MCF 10A (cell line): ENCODE results near the gene STK17A. TPM values are rescaled to one million over a fixed set of nuclear protein-coding genes. Genes with fewer than 3 reads are reported as not detected.

Source experiments
- BruUV-seq: library from RNA; stranded (reverse); fragments of 400-500 nt; replicated peaks from 2 replicates; lab custom pipeline; 2021; lab: Mats Ljungman, UMichigan
- CTCF ChIA-PET: fragments of 300-600 bp; sonication (Branson Sonifier 250); formaldehyde crosslinking; extraction: SDS; loops from one replicate; lab custom pipeline; 2021; ENCODE audit warnings: antibody characterized with exemption, inconsistent platforms; lab: Yijun Ruan, JAX
- POLR2A ChIA-PET: fragments of 300-600, 350-650 bp; sonication (Branson Sonifier 250); formaldehyde crosslinking; extraction: SDS; loops from one replicate; lab custom pipeline; 2020; ENCODE audit warnings: antibody characterized with exemption, inconsistent platforms; lab: Yijun Ruan, JAX
- DNase-seq: peaks from one replicate; pipeline ENCODE4 v3.0.0-alpha.2; 2018; ENCODE audit not compliant: unreplicated experiment
- H3K27ac Mint-ChIP-seq: one replicate; pipeline ENCODE4 v1.8.0; 2022; ENCODE audit warnings: mild to moderate bottlenecking, low read depth, mixed read lengths; ENCODE audit not compliant: unreplicated experiment
- H3K27me3 Mint-ChIP-seq: one replicate; pipeline ENCODE4 v1.8.0; 2022; ENCODE audit warnings: mixed read lengths; ENCODE audit not compliant: insufficient read depth, unreplicated experiment
- H3K36me3 Mint-ChIP-seq: one replicate; pipeline ENCODE4 v1.8.0; 2022; ENCODE audit warnings: mild to moderate bottlenecking, moderate library complexity, mixed read lengths; ENCODE audit not compliant: insufficient read depth, unreplicated experiment
- H3K4me1 Mint-ChIP-seq: one replicate; pipeline ENCODE4 v1.8.0; 2022; ENCODE audit warnings: mixed read lengths; ENCODE audit not compliant: insufficient read depth, unreplicated experiment
- H3K4me3 Mint-ChIP-seq: one replicate; pipeline ENCODE4 v1.8.0; 2022; ENCODE audit warnings: mild to moderate bottlenecking, moderate library complexity, mixed read lengths; ENCODE audit not compliant: unreplicated experiment
- H3K9me3 Mint-ChIP-seq: one replicate; pipeline ENCODE4 v1.8.0; 2022; ENCODE audit warnings: mixed read lengths; ENCODE audit not compliant: unreplicated experiment
- intact Hi-C: fragments of 100-400 bp; cut with micrococcal nuclease; formaldehyde crosslinking; loops from 2 replicates; pipeline ENCODE4 v1.14.1; 2022
- total RNA-seq: library from RNA; stranded (reverse); gene quantifications from 2 replicates; pipeline ENCODE4 v1.2.3, GENCODE V29; 2022
- TF ChIP-seq, protein P1 (sequence below): fragments of 200-600 bp; IDR thresholded peaks from one replicate; pipeline ENCODE4 v1.8.0; 2022; ENCODE audit warnings: antibody characterized with exemption, mild to moderate bottlenecking; ENCODE audit not compliant: unreplicated experiment

Gene STK17A
- total RNA-seq, 1 experiment from 2014 or later = 51.6 TPM

DNA sequence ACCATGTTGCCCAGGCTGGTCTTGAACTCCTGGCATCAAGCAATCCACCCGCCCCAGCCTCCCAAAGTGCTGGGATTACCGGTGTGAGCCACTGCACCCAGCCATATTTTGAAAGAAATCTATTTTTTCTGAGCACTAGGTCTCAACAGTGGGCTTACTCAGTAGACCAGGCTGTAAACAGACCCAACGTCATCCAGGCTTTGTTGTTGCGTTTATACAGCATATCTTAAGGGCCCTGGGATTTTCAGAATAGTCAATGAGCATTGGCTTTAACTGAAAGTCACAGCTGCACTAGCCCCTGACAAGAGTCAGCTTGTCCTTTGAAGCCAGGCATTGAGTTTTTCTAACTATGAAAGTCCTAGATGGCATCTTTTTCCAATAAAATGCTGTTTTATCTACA is 49.8 kb downstream of the STK17A start:
- Mint-ChIP-seq H3K9me3 (no peaks in the 10 kb centered on the region), H3K27ac (no peak overlapping the region), H3K36me3 (peaks cover 82% of the 10 kb centered on the region), H3K27me3 (no peaks in the 10 kb centered on the region), H3K4me1 (peaks cover 32% of the 10 kb centered on the region), H3K4me3 (no peak overlapping the region)
- TF ChIP-seq, protein P1, sequence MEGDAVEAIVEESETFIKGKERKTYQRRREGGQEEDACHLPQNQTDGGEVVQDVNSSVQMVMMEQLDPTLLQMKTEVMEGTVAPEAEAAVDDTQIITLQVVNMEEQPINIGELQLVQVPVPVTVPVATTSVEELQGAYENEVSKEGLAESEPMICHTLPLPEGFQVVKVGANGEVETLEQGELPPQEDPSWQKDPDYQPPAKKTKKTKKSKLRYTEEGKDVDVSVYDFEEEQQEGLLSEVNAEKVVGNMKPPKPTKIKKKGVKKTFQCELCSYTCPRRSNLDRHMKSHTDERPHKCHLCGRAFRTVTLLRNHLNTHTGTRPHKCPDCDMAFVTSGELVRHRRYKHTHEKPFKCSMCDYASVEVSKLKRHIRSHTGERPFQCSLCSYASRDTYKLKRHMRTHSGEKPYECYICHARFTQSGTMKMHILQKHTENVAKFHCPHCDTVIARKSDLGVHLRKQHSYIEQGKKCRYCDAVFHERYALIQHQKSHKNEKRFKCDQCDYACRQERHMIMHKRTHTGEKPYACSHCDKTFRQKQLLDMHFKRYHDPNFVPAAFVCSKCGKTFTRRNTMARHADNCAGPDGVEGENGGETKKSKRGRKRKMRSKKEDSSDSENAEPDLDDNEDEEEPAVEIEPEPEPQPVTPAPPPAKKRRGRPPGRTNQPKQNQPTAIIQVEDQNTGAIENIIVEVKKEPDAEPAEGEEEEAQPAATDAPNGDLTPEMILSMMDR = no peak
- no TSS peak for BruUV-seq
- intact Hi-C loops = no loop called here
- DNase-seq = no peak
- CTCF ChIA-PET = interaction anchor here (1.0 to 1.3 kb wide), 2 partner anchors 50 to 67 kb away, joined by 3 to 4 read pairs; partner anchors contain the start of gene STK17A
- POLR2A ChIA-PET = interaction anchor here (0.7 to 6.2 kb wide), 4 partner anchors 12 to 159 kb away, joined by 3 to 49 read pairs (median 4); partner anchors contain the start of gene STK17A

DNA sequence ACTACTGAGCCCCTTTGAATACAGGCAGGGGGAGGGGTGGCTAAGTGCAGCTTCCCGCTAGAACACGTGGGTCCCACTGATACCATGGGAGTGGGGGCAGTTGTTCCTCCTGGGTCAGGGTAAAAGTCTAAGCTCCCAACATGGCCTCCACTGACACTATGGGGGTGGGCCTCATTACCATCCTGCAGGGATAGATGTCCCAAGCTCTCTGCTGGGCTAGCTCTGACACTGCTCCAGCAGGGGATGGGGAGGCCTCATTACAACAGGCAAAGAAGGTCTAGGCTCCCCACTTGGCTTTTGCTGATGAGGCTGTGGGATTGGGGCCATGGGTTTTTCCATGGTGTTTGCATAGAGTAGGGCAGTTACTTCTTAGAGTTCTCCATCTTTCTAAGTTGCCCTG is 51.5 kb downstream of the STK17A start:
- intact Hi-C loops = no loop called here
- no TSS peak for BruUV-seq
- Mint-ChIP-seq H3K4me1 (peaks cover 37% of the 10 kb centered on the region), H3K4me3 (no peak overlapping the region), H3K9me3 (no peaks in the 10 kb centered on the region), H3K27me3 (no peaks in the 10 kb centered on the region), H3K36me3 (peaks cover 79% of the 10 kb centered on the region), H3K27ac (no peak overlapping the region)
- ChIA-PET CTCF (interaction anchor here (0.6 to 1.1 kb wide), 3 partner anchors 24 to 58 kb away, joined by 3 to 5 read pairs (median 3); partner anchors contain the start of gene STK17A), POLR2A (interaction anchor here (0.5 to 6.7 kb wide), 7 partner anchors 8 to 66 kb away, joined by 3 to 56 read pairs (median 7); partner anchors contain the start of gene STK17A)
- TF ChIP-seq, protein P1 = no peak
- no peak for DNase-seq

DNA sequence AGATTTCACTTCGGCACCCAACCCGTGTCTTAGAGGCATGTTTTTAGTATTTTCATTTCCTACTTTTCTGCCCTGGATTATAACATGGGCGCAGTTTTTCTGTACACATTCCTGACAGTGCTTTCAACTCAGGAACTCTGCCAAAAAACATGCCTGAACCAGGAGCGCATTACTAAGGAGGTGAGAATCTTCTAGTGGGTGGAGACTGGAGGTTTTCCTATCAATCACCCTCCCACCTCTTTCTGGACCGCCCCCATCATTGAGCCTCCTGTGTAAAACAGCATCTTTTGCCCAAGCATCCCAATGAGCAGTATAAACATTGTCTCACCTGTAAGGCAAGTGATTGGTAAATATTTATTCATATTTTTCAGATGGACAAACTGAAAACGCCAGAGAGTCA is 53.2 kb downstream of the STK17A start:
- intact Hi-C loops = loop anchor here (2.0 kb wide), 2 partner anchors 51 to 65 kb away; no protein-coding TSS in a partner anchor
- no TSS peak for BruUV-seq

More for the DNA sequence above, 53.2 kb downstream of the STK17A start:
- POLR2A ChIA-PET = interaction anchor here (0.6 to 6.7 kb wide), 9 partner anchors 9 to 538 kb away, joined by 3 to 56 read pairs (median 7); partner anchors contain the start of genes COA1 and STK17A
- CTCF ChIA-PET = interaction anchor here (0.7 to 1.4 kb wide), 2 partner anchors 64 to 65 kb away, joined by 4 to 7 read pairs; no protein-coding TSS in a partner anchor
- Mint-ChIP-seq H3K4me3 (peak overlapping the region; percentile 42), H3K9me3 (no peaks in the 10 kb centered on the region), H3K27me3 (no peaks in the 10 kb centered on the region), H3K4me1 (peaks cover 38% of the 10 kb centered on the region), H3K27ac (peak overlapping the region; percentile 91), H3K36me3 (peaks cover 77% of the 10 kb centered on the region)
- DNase-seq = peak; percentile 94
- TF ChIP-seq, protein P1 = no peak
